ENCODE measurements around the gene MAL. TPM values are rescaled to one million over a fixed set of nuclear protein-coding genes. Genes with fewer than 3 reads are reported as not detected.

MAL gene
- not detected in 5 replicates for total RNA-seq (2022; extraction: Qiagen RNA extraction; ENCODE audit: low read depth)

DNA sequence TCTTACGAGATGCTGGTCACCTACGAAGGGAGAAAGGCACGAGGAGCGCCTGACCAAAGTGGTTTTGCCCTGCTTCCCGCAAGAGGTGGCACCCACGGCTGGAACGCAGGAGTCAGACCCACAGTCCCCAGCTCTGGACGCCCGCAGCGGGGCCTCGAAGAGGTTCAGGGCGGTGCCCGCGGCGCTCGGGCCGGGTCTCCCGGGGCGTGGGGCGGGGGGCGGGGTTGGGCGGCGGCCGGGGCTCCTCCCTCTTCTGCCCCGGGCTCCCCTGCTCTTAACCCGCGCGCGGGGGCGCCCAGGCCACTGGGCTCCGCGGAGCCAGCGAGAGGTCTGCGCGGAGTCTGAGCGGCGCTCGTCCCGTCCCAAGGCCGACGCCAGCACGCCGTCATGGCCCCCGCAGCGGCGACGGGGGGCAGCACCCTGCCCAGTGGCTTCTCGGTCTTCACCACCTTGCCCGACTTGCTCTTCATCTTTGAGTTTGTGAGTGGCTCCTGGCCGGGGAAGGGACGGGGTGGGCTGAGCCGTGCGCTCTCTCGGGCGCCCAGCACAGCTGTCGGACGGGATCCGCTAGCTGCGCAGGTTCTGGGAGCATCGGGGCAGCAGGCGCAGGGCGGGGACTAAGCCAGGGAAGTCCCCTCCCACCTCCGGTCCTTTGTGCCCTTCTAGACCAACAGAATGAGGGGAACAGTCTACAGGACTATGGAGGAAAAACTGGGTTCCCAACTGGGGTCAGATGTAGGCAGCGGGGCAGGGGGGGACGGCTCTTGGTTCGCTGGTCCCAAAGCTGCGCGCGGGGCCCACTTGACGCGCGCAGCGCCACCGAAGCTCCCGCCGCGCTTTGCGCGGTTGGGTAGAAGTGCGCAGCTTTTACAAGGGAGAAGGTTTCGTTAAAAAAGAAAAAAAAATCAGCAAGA lies at the start of gene MAL:
TSS of gene MAL (plus strand) at position 303 of the 914 bp plus-strand sequence. CDS start at position 388, 85 bp downstream.

Other genes starting within 250 kb of the MAL start
- not detected in 5 replicates for gene TEKT4, start 154.3 kb upstream of the MAL start, total RNA-seq (2022; extraction: Qiagen RNA extraction; ENCODE audit: low read depth)
- 71.8 to 85.8 TPM (median 77.0 TPM) in 5 replicates for gene MRPS5, start 96.1 kb downstream of the MAL start, total RNA-seq (2022; extraction: Qiagen RNA extraction; ENCODE audit: low read depth)
- gene ZNF514, start 134.1 kb downstream of the MAL start, total RNA-seq (2022; extraction: Qiagen RNA extraction; ENCODE audit: low read depth): 5.3 to 8.8 TPM (median 7.7 TPM) in 5 replicates
- gene ZNF2, start 140.1 kb downstream of the MAL start, total RNA-seq (2022; extraction: Qiagen RNA extraction; ENCODE audit: low read depth): 2.4 to 3.8 TPM (median 3.5 TPM) in 5 replicates
- 0.28 to 0.70 TPM (median 0.40 TPM) in 5 replicates for gene ZNF892, start 181.8 kb downstream of the MAL start, total RNA-seq (2022; extraction: Qiagen RNA extraction; ENCODE audit: low read depth)
- 0.11 to 0.19 TPM (median 0.15 TPM) in 3 of 5 replicates, not detected in the others for gene PROM2, start 248.7 kb downstream of the MAL start, total RNA-seq (2022; extraction: Qiagen RNA extraction; ENCODE audit: low read depth)